GM18519 (cell line): ENCODE data around the gene SERP1.

Experiments
- ATAC-seq: cut with Tn5 transposase; IDR thresholded peaks from one replicate; pipeline ENCODE4 v1.9.1; 2021; ENCODE audit warnings: mild to moderate bottlenecking, moderate library complexity; ENCODE audit not compliant: unreplicated experiment, low FRiP score

SERP1 gene

GRCh38 chr3:150546226-150547044 is at the start of gene SERP1, which contains the start of gene EIF2A:
Gene SERP1 (minus strand): TSS chr3:150546496. CDS start chr3:150546135, 361 bp downstream.
Gene EIF2A (plus strand): TSS chr3:150546787. CDS start chr3:150546803, 16 bp downstream.
- peak; percentile 86 for ATAC-seq

- no peak for ATAC-seq
These were observed 47.9 kb upstream of the SERP1 start for GRCh38 chr3:150594150-150594549.

- no peak for ATAC-seq
These were observed 43.5 kb upstream of the SERP1 start for GRCh38 chr3:150589759-150590158.

GRCh38 chr3:150588027-150588830 is 41.9 kb upstream of the SERP1 start:
- ATAC-seq, result no peak

- ATAC-seq, result no peak
These were observed 36.7 kb upstream of the SERP1 start for GRCh38 chr3:150583028-150583427.

GRCh38 chr3:150582620-150583019 is 36.3 kb upstream of the SERP1 start:
- ATAC-seq, result no peak

GRCh38 chr3:150581174-150581573 is 34.9 kb upstream of the SERP1 start:
- ATAC-seq, result no peak

- no peak for ATAC-seq
These were observed 31.6 kb upstream of the SERP1 start for GRCh38 chr3:150577855-150578254.

- no peak for ATAC-seq
These were observed 21.0 kb upstream of the SERP1 start for GRCh38 chr3:150567328-150567727.

- ATAC-seq, result no peak
These were observed 17.9 kb upstream of the SERP1 start for GRCh38 chr3:150564243-150564642.

- no peak for ATAC-seq
These were observed 11.4 kb upstream of the SERP1 start for GRCh38 chr3:150557725-150558124.

GRCh38 chr3:150556792-150557191 is 10.5 kb upstream of the SERP1 start:
- no peak for ATAC-seq

- no peak for ATAC-seq
These were observed 9.7 kb upstream of the SERP1 start for GRCh38 chr3:150555859-150556436.

- ATAC-seq, result no peak
These were observed 897 bp upstream of the SERP1 start for GRCh38 chr3:150547045-150547741.

- ATAC-seq, result no peak
These were observed 674 bp downstream of the SERP1 start for GRCh38 chr3:150545419-150546225.

GRCh38 chr3:150544726-150545125 is 1.6 kb downstream of the SERP1 start:
- ATAC-seq, result no peak

- ATAC-seq, result no peak
These were observed 2.3 kb downstream of the SERP1 start for GRCh38 chr3:150544041-150544440.

GRCh38 chr3:150543531-150543930 is 2.8 kb downstream of the SERP1 start:
- ATAC-seq, result no peak

- ATAC-seq, result no peak
These were observed 3.2 kb downstream of the SERP1 start for GRCh38 chr3:150543128-150543527.

GRCh38 chr3:150540991-150541390 is 5.3 kb downstream of the SERP1 start:
- ATAC-seq, result no peak
